Ovary (tissue), 9 donors: ENCODE data around the gene FSTL1. TPM values are rescaled to one million over a fixed set of nuclear protein-coding genes. Genes with fewer than 3 reads are reported as not detected.

Experiments used
- DNase-seq, 5 donors: peaks; one replicate each; pipeline ENCODE4 v3.0.0-alpha.2; 2019 to 2020
- H3K27ac ChIP-seq, 2 donors: fragments of 200-600 bp; one replicate each; pipeline versions ENCODE4 v1.5.1 to v1.8.0; 2019 to 2022
- H3K27me3 ChIP-seq: fragments of 200-600 bp; one replicate; pipeline ENCODE4 v1.8.0; 2022
- H3K36me3 ChIP-seq: fragments of 200-600 bp; sonication (generic); one replicate; pipeline ENCODE4 v1.5.1; 2019
- H3K4me1 ChIP-seq: one replicate; pipeline ENCODE4 v1.8.1; 2013; ENCODE audit warnings: mild to moderate bottlenecking, moderate library complexity; ENCODE audit not compliant: insufficient read depth
- H3K4me3 ChIP-seq: fragments of 200-600 bp; sonication (generic); one replicate; pipeline ENCODE4 v1.5.1; 2017
- H3K9me3 ChIP-seq, 2 donors: fragments of 200-600 bp in 1 of 2; sonication (generic) in 1 of 2; one replicate each; pipeline versions ENCODE4 v1.5.1 to v1.8.1; 2013 to 2019; ENCODE audit warnings: mild to moderate bottlenecking in 1 of 2, moderate library complexity in 1 of 2
- EP300 ChIP-seq: sonication (generic); formaldehyde crosslinking; IDR thresholded peaks from one replicate; pipeline ENCODE4 v1.6.1; 2017; ENCODE audit warnings: antibody characterized with exemption
- POLR2A ChIP-seq: fragments of 450-650 bp; IDR thresholded peaks from one replicate; pipeline ENCODE4 v1.6.1; 2017; ENCODE audit warnings: antibody characterized with exemption, mild to moderate bottlenecking, moderate library complexity
- WGBS, 3 donors: extraction: QIAGEN DNeasy Blood & Tissue Kit in 1 of 3; methylation state at CpG; one replicate each; pipeline versions ENCODE4 v1.1.5 to v1.1.7; 2013 to 2017; 5-methylcytosine and 5-hydroxymethylcytosine counted together
- intact Hi-C, 4 donors: fragments of 100-400 bp; cut with DNase I; formaldehyde crosslinking; loops; one replicate each; pipeline versions ENCODE4 v1.11.0 to v1.15.1; 2022 to 2023
- polyA plus RNA-seq, 2 donors: library from polyadenylated mRNA; stranded (reverse); fragments of 200-250 nt in 1 of 2; fragments of 350-450 nt in 1 of 2; fragmentation: Illumina TruSeq in 1 of 2; extraction: RNeasy Lipid Tissue Mini Kit (QIAGEN cat#74804) in 1 of 2; gene quantifications; one replicate each; pipeline ENCODE4 v1.2.3, GENCODE V29; 2013 to 2014
- total RNA-seq, 7 donors: library from RNA; depleted of rRNA in 2 of 7; stranded (reverse); fragments of >200 nt in 2 of 7; fragmentation: NEBNext Ultra II Directional in 3 of 7; extraction: Animal tissue kit (Norgen Biotek cat#: 25700) in 3 of 7; gene quantifications; one replicate each; pipeline versions ENCODE4 v1.1.0 to v1.2.4, GENCODE V29; 2016 to 2023
- TF ChIP-seq, protein P1 (sequence below), 3 donors: fragments of 450-650 bp in 2 of 3; fragments of 200-600 bp in 1 of 3; IDR thresholded peaks; one replicate each; pipeline versions ENCODE4 v1.5.1 to v1.8.0; 2016 to 2022; ENCODE audit warnings: antibody characterized with exemption in 3 of 3, mild to moderate bottlenecking in 1 of 3
- donor health status: DM: no; HTN: no; CAD: no; lungs with moderate emphysema.
- donor health status: DM: no; HTN: no; CAD: no.
- donor health status: Bipolar disorder and iron deficiency.
- donor health status: DM: yes; HTN: yes; CAD: no.
- donor health status: DM: no; HTN: no; CAD: no.
- donor health status: DM: yes; HTN: yes; CAD: no.

Gene FSTL1
- total and polyA plus RNA-seq, 9 donors = 98.0 to 357 (median 204) TPM

DNA sequence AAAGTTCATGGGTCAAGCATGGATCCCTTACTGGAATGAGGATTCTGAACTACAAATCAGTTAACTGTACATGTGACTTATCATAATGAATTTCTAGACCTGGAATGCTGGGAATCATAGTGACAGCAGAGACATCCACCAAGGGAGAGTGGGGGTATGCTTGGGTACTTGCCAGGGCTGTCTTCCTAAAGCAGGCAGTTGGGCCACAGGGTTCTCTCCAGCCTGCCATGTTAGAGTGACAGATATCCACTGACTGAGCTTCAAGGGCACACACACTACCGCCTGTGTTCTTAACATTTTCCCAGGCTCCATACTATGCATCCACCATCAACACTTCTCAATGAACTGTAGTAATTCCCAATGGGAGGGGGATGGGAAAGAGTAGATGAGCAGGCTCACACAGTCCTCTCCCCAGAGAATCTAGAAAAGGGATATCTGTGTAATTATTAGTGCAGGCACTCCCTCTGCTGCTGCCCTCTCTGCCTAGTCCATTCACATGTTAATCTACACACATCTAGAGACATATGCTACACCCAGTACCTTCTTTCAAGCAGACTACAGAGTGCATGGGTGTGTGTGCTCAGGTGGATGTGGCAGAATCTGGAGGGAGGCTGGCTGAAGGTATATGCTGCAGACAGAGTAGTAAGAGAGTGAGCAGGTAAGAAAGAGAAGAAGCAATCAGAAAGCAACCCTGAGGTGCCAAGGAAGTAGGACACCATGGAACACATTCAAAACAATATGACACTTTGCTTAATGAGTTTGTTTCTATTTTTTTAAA is 3.7 kb downstream of the FSTL1 start:
- intact Hi-C loops = loop anchor here in 1 of 4 donors (5.0 kb wide), 1 partner anchor 155 kb away; no protein-coding TSS in a partner anchor
- Histone ChIP-seq H3K36me3 (no peaks in the 10 kb centered on the region), H3K4me1 (peaks cover 21% of the 10 kb centered on the region), H3K9me3 (no peaks in the 10 kb centered on the region), H3K27me3 (no peaks in the 10 kb centered on the region), H3K4me3 (no peak overlapping the region), H3K27ac (no peak overlapping the region)
- DNase-seq = no peak
- 86 to 100% (median 90%) methylated on average over 1 of the region's 1 CpG for WGBS, 3 donors
- TF ChIP-seq EP300 (no peak), POLR2A (no peak)
- TF ChIP-seq, protein P1, sequence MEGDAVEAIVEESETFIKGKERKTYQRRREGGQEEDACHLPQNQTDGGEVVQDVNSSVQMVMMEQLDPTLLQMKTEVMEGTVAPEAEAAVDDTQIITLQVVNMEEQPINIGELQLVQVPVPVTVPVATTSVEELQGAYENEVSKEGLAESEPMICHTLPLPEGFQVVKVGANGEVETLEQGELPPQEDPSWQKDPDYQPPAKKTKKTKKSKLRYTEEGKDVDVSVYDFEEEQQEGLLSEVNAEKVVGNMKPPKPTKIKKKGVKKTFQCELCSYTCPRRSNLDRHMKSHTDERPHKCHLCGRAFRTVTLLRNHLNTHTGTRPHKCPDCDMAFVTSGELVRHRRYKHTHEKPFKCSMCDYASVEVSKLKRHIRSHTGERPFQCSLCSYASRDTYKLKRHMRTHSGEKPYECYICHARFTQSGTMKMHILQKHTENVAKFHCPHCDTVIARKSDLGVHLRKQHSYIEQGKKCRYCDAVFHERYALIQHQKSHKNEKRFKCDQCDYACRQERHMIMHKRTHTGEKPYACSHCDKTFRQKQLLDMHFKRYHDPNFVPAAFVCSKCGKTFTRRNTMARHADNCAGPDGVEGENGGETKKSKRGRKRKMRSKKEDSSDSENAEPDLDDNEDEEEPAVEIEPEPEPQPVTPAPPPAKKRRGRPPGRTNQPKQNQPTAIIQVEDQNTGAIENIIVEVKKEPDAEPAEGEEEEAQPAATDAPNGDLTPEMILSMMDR (IDR thresholded peaks at IDR 0.05) = no peak

DNA sequence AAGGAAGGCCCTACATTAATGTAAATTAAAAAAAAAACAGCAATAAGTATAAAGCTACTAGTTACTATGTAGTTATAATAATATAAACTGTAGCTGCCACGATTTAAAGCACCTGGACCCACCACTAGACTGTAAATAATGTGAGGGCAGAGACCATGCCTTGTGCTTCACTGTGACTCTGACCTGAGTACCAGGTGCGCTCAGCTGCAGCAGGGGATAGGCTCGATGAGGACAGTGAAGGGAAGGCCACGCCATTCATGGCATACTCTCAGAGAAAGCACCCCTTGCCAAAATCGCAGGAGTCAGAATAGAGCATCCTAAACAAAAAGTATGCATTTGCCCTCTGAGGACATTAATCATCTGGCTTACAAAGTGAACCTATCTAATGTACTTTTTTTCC is 5.1 kb downstream of the FSTL1 start:
- DNase-seq = no peak
- intact Hi-C loops = loop anchor here in 1 of 4 donors (5.0 kb wide), 1 partner anchor 157 kb away; no protein-coding TSS in a partner anchor
- Histone ChIP-seq H3K4me1 (peaks cover 18% of the 10 kb centered on the region), H3K4me3 (no peak overlapping the region), H3K36me3 (no peaks in the 10 kb centered on the region), H3K27ac (no peak overlapping the region), H3K9me3 (no peaks in the 10 kb centered on the region), H3K27me3 (no peaks in the 10 kb centered on the region)
- WGBS, 3 donors = 55 to 67% (median 56%) methylated on average over 5 of the region's 5 CpGs
- TF ChIP-seq, protein P1 (IDR thresholded peaks at IDR 0.05) = no peak
- no peak for TF ChIP-seq EP300
- TF ChIP-seq POLR2A = no peak

DNA sequence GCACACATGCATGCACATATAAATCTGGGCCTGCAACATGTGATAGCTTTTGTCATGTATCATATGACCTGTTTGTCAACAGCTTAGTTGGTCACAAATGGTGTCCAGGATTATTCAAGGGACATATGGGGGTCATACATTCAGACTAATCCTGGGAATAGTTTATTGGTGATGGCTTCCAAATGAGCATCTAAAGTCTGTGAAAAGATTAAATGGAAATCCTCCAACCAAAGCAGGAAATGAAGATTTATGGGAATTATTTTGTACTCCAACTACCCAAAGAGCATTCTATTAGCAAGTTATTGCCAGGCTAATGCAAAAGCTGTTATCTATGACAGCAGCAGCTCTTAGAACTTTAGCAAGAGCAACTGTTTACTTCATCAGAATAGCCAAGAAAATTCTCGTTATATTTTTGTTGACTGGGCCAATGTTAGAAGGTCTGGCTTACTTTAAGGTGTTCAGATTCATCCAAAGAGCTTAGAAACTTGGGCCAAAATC is 7.1 kb downstream of the FSTL1 start:
- H3K27me3 ChIP-seq = no peaks in the 10 kb centered on the region
- H3K4me3 ChIP-seq = no peak overlapping the region
- DNase-seq = no peak
- 8 to 11% (median 9%) methylated on average over 1 of the region's 1 CpG for WGBS, 3 donors
- TF ChIP-seq EP300 = no peak
- TF ChIP-seq, protein P1 (IDR thresholded peaks at IDR 0.05) = no peak
- no peak for TF ChIP-seq POLR2A
- intact Hi-C loops = no loop called here
- H3K4me1 ChIP-seq = peaks cover 21% of the 10 kb centered on the region
- no peaks in the 10 kb centered on the region for H3K36me3 ChIP-seq
- H3K9me3 ChIP-seq = no peaks in the 10 kb centered on the region
- no peak overlapping the region for H3K27ac ChIP-seq

DNA sequence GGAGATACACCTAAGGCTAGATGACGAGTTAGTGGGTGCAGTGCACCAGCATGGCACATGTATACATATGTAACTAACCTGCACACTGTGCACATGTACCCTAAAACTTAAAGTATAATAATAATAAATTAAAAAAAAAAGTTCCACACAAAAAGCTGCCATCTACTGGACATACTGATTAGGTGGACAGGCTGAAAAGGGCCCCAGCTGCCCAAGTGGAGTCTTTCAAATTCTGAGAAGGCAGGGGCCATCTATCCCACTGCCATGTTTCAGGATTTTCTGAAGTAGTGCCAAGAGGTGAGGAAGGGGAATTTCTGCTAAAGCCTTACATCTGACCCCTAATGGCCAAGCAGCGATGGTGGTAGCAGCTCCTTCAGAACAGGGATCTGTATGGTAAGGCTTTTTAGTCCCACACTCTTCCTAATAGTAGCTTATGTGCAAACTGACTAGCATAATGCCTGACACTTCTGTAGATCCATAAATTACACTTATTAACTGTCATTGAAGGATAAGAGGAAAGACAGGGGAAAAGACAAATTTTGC is 7.7 kb downstream of the FSTL1 start:
- TF ChIP-seq, protein P1 (IDR thresholded peaks at IDR 0.05) = no peak
- TF ChIP-seq EP300 (no peak), POLR2A (no peak)
- intact Hi-C loops = no loop called here
- no peaks in the 10 kb centered on the region for H3K27me3 ChIP-seq
- peaks cover 20% of the 10 kb centered on the region for H3K4me1 ChIP-seq
- no peak for DNase-seq
- H3K36me3 ChIP-seq = no peaks in the 10 kb centered on the region
- WGBS, 3 donors = 64 to 71% (median 65%) methylated on average over 2 of the region's 2 CpGs
- no peak overlapping the region for H3K4me3 ChIP-seq
- no peak overlapping the region for H3K27ac ChIP-seq
- no peaks in the 10 kb centered on the region for H3K9me3 ChIP-seq
